ENCODE results near the gene SLC25A42. TPM values are rescaled to one million over a fixed set of nuclear protein-coding genes. Genes with fewer than 3 reads are reported as not detected.
"Not testable (repeated sequence)": the region's sequence is repeated elsewhere in the genome, so short reads cannot be mapped to it uniquely, and the experiment has no call there.

The SLC25A42 gene
- total RNA-seq, 1 experiment from 2014 or later: 8.1 TPM

DNA sequence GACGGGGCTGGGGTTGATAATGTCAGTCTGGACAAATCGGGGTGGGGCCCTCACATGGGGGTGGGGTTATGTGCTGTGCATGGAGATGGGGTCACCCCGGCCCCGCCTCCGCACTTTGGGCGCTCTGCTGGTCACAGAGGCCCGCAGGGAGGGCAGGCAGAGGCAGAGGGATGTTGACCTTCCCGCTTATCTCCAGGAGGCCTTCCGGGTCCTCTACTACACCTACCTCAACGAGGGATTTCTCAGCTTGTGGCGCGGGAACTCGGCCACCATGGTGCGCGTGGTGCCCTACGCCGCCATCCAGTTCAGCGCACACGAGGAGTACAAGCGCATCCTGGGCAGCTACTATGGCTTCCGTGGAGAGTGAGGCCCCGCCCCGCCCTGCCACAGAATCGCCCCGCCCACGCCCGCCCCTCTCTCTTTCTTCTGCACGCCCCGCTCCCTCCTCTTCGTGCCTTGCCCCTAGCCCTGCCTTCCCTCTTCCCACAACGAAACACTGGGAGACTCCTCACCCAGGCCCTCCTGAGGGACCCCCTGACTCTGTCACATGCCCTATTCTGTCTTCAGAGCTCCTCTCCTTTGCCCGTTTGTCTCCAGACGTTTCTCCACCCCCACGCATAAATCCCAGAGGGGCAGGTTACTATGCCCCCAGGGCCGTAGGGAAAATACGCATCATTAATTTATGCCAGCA, 41.7 kb downstream of the SLC25A42 start (continued):
- TF ChIP-seq, protein P1, sequence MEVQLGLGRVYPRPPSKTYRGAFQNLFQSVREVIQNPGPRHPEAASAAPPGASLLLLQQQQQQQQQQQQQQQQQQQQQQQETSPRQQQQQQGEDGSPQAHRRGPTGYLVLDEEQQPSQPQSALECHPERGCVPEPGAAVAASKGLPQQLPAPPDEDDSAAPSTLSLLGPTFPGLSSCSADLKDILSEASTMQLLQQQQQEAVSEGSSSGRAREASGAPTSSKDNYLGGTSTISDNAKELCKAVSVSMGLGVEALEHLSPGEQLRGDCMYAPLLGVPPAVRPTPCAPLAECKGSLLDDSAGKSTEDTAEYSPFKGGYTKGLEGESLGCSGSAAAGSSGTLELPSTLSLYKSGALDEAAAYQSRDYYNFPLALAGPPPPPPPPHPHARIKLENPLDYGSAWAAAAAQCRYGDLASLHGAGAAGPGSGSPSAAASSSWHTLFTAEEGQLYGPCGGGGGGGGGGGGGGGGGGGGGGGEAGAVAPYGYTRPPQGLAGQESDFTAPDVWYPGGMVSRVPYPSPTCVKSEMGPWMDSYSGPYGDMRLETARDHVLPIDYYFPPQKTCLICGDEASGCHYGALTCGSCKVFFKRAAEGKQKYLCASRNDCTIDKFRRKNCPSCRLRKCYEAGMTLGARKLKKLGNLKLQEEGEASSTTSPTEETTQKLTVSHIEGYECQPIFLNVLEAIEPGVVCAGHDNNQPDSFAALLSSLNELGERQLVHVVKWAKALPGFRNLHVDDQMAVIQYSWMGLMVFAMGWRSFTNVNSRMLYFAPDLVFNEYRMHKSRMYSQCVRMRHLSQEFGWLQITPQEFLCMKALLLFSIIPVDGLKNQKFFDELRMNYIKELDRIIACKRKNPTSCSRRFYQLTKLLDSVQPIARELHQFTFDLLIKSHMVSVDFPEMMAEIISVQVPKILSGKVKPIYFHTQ (CRISPR knock-in tag; IDR thresholded peaks at IDR 0.05): no peak
- TF ChIP-seq NFE2L1 (CRISPR knock-in tag; IDR thresholded peaks at IDR 0.05) (no peak), NR2C2 (CRISPR knock-in tag; IDR thresholded peaks at IDR 0.05) (no peak), SMAD3 (CRISPR knock-in tag; IDR thresholded peaks at IDR 0.05; ENCODE audit: borderline replicate concordance) (0 out of 2 replicates have a peak, but pooled peaks have one; percentile 65), TP53 (CRISPR knock-in tag; IDR thresholded peaks at IDR 0.05) (no peak), RORB (CRISPR knock-in tag; IDR thresholded peaks at IDR 0.05) (no peak)

DNA sequence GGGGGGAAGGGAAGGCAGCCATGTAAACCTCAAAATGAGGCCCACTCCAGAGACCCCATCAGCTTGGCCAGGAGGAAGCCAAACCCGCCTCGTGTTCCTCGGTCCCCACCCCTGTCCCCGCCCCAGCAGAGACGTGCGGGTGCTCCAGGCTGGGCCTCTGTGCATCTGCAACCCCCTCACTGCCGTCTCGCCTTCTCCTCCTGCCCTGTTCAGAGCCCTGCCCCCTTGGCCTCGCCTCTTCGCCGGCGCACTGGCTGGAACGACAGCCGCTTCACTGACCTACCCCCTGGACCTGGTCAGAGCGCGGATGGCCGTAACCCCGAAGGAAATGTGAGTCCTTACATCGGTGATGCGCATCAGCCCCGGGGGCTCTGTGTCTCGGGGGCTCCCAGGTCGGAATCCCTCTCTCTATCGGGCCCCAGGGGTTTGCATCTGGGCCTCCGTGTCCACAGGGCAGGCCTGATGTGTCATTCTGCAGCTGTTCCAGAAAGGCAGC, 42.3 kb downstream of the SLC25A42 start:
- Mint-ChIP-seq H3K9me3 (no peaks in the 10 kb centered on the region), H3K4me1 (peaks cover 25% of the 10 kb centered on the region), H3K4me3 (peak overlapping the region; percentile 83), H3K36me3 (no peaks in the 10 kb centered on the region), H3K27ac (peak overlapping the region; percentile 93), H3K27me3 (ENCODE audit: low read depth) (peaks cover 21% of the 10 kb centered on the region)
- peak; percentile 72 for DNase-seq (ENCODE audit: low spot score)
- POLR2A ChIA-PET: interaction anchor here (0.7 kb wide), 1 partner anchor 324 kb away, joined by 3 read pairs; no protein-coding TSS in a partner anchor
- peak; percentile 43 for ATAC-seq
- TF ChIP-seq ZNF317 (CRISPR knock-in tag; IDR thresholded peaks at IDR 0.05; ENCODE audit: borderline replicate concordance, low read depth): no peak
- TF ChIP-seq RORB (CRISPR knock-in tag; IDR thresholded peaks at IDR 0.05): no peak
- no peak for TF ChIP-seq CDX4 (CRISPR knock-in tag; IDR thresholded peaks at IDR 0.05; ENCODE audit: borderline replicate concordance)
- TF ChIP-seq ATF2 (CRISPR knock-in tag; IDR thresholded peaks at IDR 0.05; ENCODE audit: borderline replicate concordance, low read depth): no peak
- peak; percentile 22; the same call in 1 of the 2 replicates for TF ChIP-seq FOXP4 (CRISPR knock-in tag; IDR thresholded peaks at IDR 0.05)
- TF ChIP-seq PRRX2 (CRISPR knock-in tag; IDR thresholded peaks at IDR 0.05): no peak
- CTCF ChIA-PET: interaction anchor here (0.8 to 2.8 kb wide), 7 partner anchors 9 to 119 kb away, joined by 3 to 13 read pairs (median 3); no protein-coding TSS in a partner anchor

- H3K36me3 Mint-ChIP-seq; H3K9me3 Mint-ChIP-seq; DNase-seq (ENCODE audit: low spot score); ATAC-seq; POLR2A ChIA-PET; H3K27ac Mint-ChIP-seq; H3K4me3 Mint-ChIP-seq: not testable (repeated sequence)
- peak; percentile 99 for TF ChIP-seq ZNF121 (CRISPR knock-in tag; IDR thresholded peaks at IDR 0.05)
- Mint-ChIP-seq H3K27me3 (ENCODE audit: low read depth) (peaks cover 29% of the 10 kb centered on the region), H3K4me1 (peaks cover 29% of the 10 kb centered on the region)
- CTCF ChIA-PET: interaction anchor here (1.1 to 1.2 kb wide), 2 partner anchors 9 to 111 kb away, joined by 3 to 4 read pairs; no protein-coding TSS in a partner anchor
Observed at GRCh38 chr19:19106938-19107337, 43.1 kb downstream of the SLC25A42 start.
